Measurements from ENCODE around the gene PLCL2.

GRCh38 chr3:16844222-16844621, 40.5 kb upstream of the PLCL2 start:
- no peak for TF ChIP-seq POLR2AphosphoS5 (IDR thresholded peaks at IDR 0.05)
- no peak for TF ChIP-seq CTCF (IDR thresholded peaks at IDR 0.05)
- TF ChIP-seq POLR2A (IDR thresholded peaks at IDR 0.05; ENCODE audit: low read depth), result no peak
- no peak for TF ChIP-seq EP300 (IDR thresholded peaks at IDR 0.05)

All from esophagus muscularis mucosa (tissue), 4 donors.